ENCODE measurements around the gene SPATA2.

DNA sequence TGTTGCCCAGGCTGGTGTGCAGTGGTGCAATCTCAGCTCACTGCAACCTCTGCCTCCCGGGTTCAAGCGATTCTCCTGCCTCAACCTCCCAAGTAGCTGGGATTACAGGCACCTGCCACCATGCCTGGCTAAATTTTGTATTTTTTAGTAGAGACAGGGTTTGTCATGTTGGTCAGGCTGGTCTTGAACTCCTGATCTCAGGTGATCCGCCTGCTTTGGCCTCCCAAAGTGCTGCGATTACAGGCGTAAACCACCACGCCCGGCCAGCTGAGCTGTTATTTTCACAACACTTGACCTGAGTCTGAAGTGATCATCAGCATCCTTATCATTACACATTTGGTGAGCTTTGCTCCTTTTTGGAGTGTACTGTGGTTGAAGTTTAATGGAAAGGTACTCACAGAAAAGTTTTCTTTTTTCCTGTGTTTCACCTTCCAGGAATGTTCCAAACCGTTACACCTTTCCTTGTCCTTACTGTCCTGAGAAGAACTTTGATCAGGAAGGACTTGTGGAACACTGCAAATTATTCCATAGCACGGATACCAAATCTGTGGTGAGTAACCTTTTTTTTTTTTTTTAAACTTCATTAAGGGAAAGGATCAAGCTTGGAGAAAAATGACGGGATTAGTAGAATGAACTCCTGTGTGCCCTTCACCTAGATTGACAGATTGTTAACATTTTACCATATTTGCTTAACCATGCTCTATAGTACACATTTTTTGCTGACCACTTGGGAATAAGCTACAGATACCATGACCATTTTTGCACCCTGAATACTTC, 30.6 kb upstream of the SPATA2 start:
- TF ChIP-seq POLR2A (IDR thresholded peaks at IDR 0.05; ENCODE audit: low read length) = no peak
- no peak for TF ChIP-seq GATA1 (IDR thresholded peaks at IDR 0.05; ENCODE audit: low read depth, low read length)
